Endothelial cell of umbilical vein (primary cell): ENCODE data around the gene FLACC1. TPM values are rescaled to one million over a fixed set of nuclear protein-coding genes. Genes with fewer than 3 reads are reported as not detected.
A peak's percentile ranks its signal among the peaks of the same experiment; 100 is the strongest.

Experiments
- BruUV-seq: library from RNA; stranded (reverse); fragments of 400-500 nt; replicated peaks from 2 replicates; lab custom pipeline; 2021; lab: Mats Ljungman, UMichigan
- CTCF ChIA-PET: fragments of 300-600, 350-600 bp; sonication (Branson Sonifier 250); formaldehyde crosslinking; loops from one replicate; lab custom pipeline; 2021; ENCODE audit warnings: antibody characterized with exemption, inconsistent platforms; lab: Charles Lee
- POLR2A ChIA-PET: fragments of 300-600, 350-600 bp; sonication (Branson Sonifier 250); formaldehyde crosslinking; loops from one replicate; lab custom pipeline; 2021; ENCODE audit warnings: antibody characterized with exemption, inconsistent platforms; lab: Charles Lee
- DNase-seq: peaks from one replicate; pipeline ENCODE4 v3.0.0-alpha.2; 2011; ENCODE audit warnings: low read depth, low spot score
- FAIRE-seq: peaks from 2 replicates; lab custom pipeline; 2011; peaks lifted over from hg19 to GRCh38; lab: Jason Lieb, UNC
- H2AFZ ChIP-seq: 2 replicates; pipeline ENCODE4 v1.6.0; 2012; ENCODE audit warnings: low read depth, low read length, control low read depth, inconsistent platforms
- H3K27ac ChIP-seq: 2 replicates; pipeline ENCODE4 v1.5.1; 2011; ENCODE audit warnings: low read depth, mild to moderate bottlenecking, control low read depth, low read length, moderate library complexity; ENCODE audit not compliant: insufficient read depth
- H3K27me3 ChIP-seq, 2 experiments: 2 replicates each; pipeline versions ENCODE4 v1.6.0 to v1.6.1; 2011; ENCODE audit warnings: low read length in 2 of 2, mixed read lengths in 1 of 2; ENCODE audit not compliant: control insufficient read depth in 2 of 2, insufficient read depth in 2 of 2
- H3K36me3 ChIP-seq, 2 experiments: 2 replicates in 1 of 2; 3 replicates in 1 of 2; pipeline ENCODE4 v1.5.1; 2011; ENCODE audit warnings: low read length in 2 of 2, mild to moderate bottlenecking in 1 of 2, moderate library complexity in 1 of 2; ENCODE audit not compliant: control insufficient read depth in 2 of 2, insufficient read depth in 2 of 2; ENCODE audit errors: extremely low read depth in 1 of 2
- H3K4me1 ChIP-seq: 3 replicates; pipeline ENCODE4 v1.5.1; 2011; ENCODE audit warnings: mild to moderate bottlenecking, low read length; ENCODE audit not compliant: control insufficient read depth, insufficient read depth; ENCODE audit errors: extremely low read depth
- H3K4me2 ChIP-seq: 2 replicates; pipeline ENCODE4 v1.6.1; 2011; ENCODE audit warnings: low read length, control low read depth, mixed read lengths; ENCODE audit not compliant: insufficient read depth
- H3K4me3 ChIP-seq, 3 experiments: fragments of 200-600 bp in 1 of 3; sonication (generic), shearing (Covaris generic) in 1 of 3; replicated peaks in 1 of 3; 2 replicates each; pipeline ENCODE4 v1.5.1; 2011 to 2016; ENCODE audit warnings: control low read depth in 3 of 3, low read length in 3 of 3, mild to moderate bottlenecking in 2 of 3, inconsistent platforms in 1 of 3, low read depth in 1 of 3, moderate library complexity in 1 of 3; ENCODE audit not compliant: insufficient read depth in 1 of 3
- H3K79me2 ChIP-seq: 2 replicates; pipeline ENCODE4 v1.6.0; 2012; ENCODE audit warnings: low read length, inconsistent platforms; ENCODE audit not compliant: control insufficient read depth, insufficient read depth
- H3K9ac ChIP-seq: replicated peaks from 2 replicates; pipeline ENCODE3; 2011; ENCODE audit warnings: low read length, control low read depth; ENCODE audit not compliant: insufficient read depth; ENCODE audit errors: extremely low read depth
- H3K9me1 ChIP-seq: replicated peaks from 3 replicates; pipeline ENCODE4 v1.6.0; 2011; ENCODE audit warnings: mild to moderate bottlenecking, low read length; ENCODE audit not compliant: control insufficient read depth, insufficient read depth; ENCODE audit errors: extremely low read depth
- H3K9me3 ChIP-seq: replicated peaks from 2 replicates; pipeline ENCODE4 v1.5.1; 2012; ENCODE audit warnings: low read length, inconsistent platforms; ENCODE audit not compliant: control insufficient read depth, insufficient read depth
- H4K20me1 ChIP-seq: replicated peaks from 2 replicates; pipeline ENCODE3; 2011; ENCODE audit warnings: mild to moderate bottlenecking, low read length; ENCODE audit not compliant: control insufficient read depth, insufficient read depth; ENCODE audit errors: extremely low read depth
- CTCF ChIP-seq, 2 donors: IDR thresholded peaks; 1 replicate in 1 of 2; 2 replicates in 1 of 2; pipeline ENCODE4 v1.5.1; 2011; ENCODE audit warnings: low read length in 2 of 2, mild to moderate bottlenecking in 2 of 2, moderate library complexity in 2 of 2, control low read depth in 1 of 2, inconsistent platforms in 1 of 2, low read depth in 1 of 2; ENCODE audit not compliant: insufficient read depth in 1 of 2; ENCODE audit errors: extremely low read depth in 1 of 2
- EZH2 ChIP-seq: IDR thresholded peaks from 2 replicates; pipeline ENCODE4 v1.6.1; 2012; ENCODE audit warnings: borderline replicate concordance, low read depth, mild to moderate bottlenecking, moderate library complexity, low read length, inconsistent platforms; ENCODE audit not compliant: severe bottlenecking
- FOS ChIP-seq: IDR thresholded peaks from 2 replicates; pipeline ENCODE4 v1.6.1; 2011; ENCODE audit warnings: mild to moderate bottlenecking, low read length, moderate library complexity, borderline replicate concordance; ENCODE audit not compliant: insufficient read depth
- GATA2 ChIP-seq: IDR thresholded peaks from 2 replicates; pipeline ENCODE4 v1.7.0; 2011; ENCODE audit warnings: low read depth, mild to moderate bottlenecking, moderate library complexity, mixed read lengths, low read length; ENCODE audit not compliant: insufficient read length, insufficient read depth
- MAX ChIP-seq: IDR thresholded peaks from 2 replicates; pipeline ENCODE4 v1.6.1; 2011; ENCODE audit not compliant: insufficient read depth, insufficient read length
- MYC ChIP-seq: IDR thresholded peaks from one replicate; pipeline ENCODE4 v1.6.1; 2011; ENCODE audit warnings: mild to moderate bottlenecking, low read depth, low read length
- POLR2A ChIP-seq: IDR thresholded peaks from 2 replicates; pipeline ENCODE4 v1.6.1; 2012; ENCODE audit warnings: low read depth, mild to moderate bottlenecking, control low read depth, low read length
- POLR2AphosphoS5 ChIP-seq: IDR thresholded peaks from 2 replicates; pipeline ENCODE4 v1.6.1; 2012; ENCODE audit warnings: low read depth, mild to moderate bottlenecking, control low read depth, low read length, moderate library complexity; ENCODE audit not compliant: insufficient read depth
- dilution Hi-C: fragments of 300-500 bp; cut with MboI; formaldehyde crosslinking; loops from one replicate; pipeline ENCODE4 v1.15.0; 2019; ENCODE audit warnings: low sequenced_read_pairs; ENCODE audit not compliant: extremely low pct_ligation_motif_present
- intact Hi-C: fragments of 100-400 bp; cut with micrococcal nuclease; formaldehyde crosslinking; loops from one replicate; pipeline ENCODE4 v1.10.0; 2022
- polyA plus RNA-seq, 4 experiments: library from polyadenylated mRNA; depleted of rRNA in 3 of 4; stranded (reverse) in 3 of 4; unstranded in 1 of 4; fragments of >200 nt; gene quantifications; 2 replicates each; pipeline versions ENCODE4 v1.2.1 to v1.2.3, GENCODE V29; 2011 to 2012; ENCODE audit warnings: missing spikeins in 1 of 4
- total RNA-seq: library from RNA; stranded (reverse); gene quantifications from 2 replicates; pipeline ENCODE4 v1.2.3, GENCODE V29; 2021

FLACC1 gene
- total and polyA plus RNA-seq, 2 donors (not counting 3 experiments of a cell fraction or from before 2014, with no cell fraction given) = 0.11 to 1.4 TPM

GRCh38 chr2:201246280-201246679 lies 110.9 kb downstream of the FLACC1 start:
- DNase-seq = no peak
- Histone ChIP-seq H3K79me2 (no peaks in the 10 kb centered on the region), H3K4me2 (no peak overlapping the region), H3K27ac (no peak overlapping the region), H4K20me1 (no peaks in the 10 kb centered on the region), H3K9ac (no peak overlapping the region), H2AFZ (no peak overlapping the region), H3K27me3 (peaks cover 0 to 4% of the 10 kb centered on the region in 2 experiments), H3K9me1 (no peaks in the 10 kb centered on the region), H3K36me3 (no peaks in the 10 kb centered on the region), H3K9me3 (no peaks in the 10 kb centered on the region), H3K4me1 (no peaks in the 10 kb centered on the region), H3K4me3 (no peak overlapping the region)
- intact Hi-C loops = no loop called here
- POLR2A ChIA-PET = no interaction called here
- CTCF ChIA-PET = interaction anchor here (0.7 kb wide), 1 partner anchor 176 kb away, joined by 4 read pairs; no protein-coding TSS in a partner anchor
- no peak for TF ChIP-seq POLR2AphosphoS5
- no peak for TF ChIP-seq POLR2A
- no peak for TF ChIP-seq MAX
- TF ChIP-seq GATA2 = no peak
- TF ChIP-seq CTCF (IDR thresholded peaks at IDR 0.05; ENCODE audit: extremely low read depth in 1 of 2, insufficient read depth in 1 of 2, low read depth in 1 of 2, low read length in 2 of 2) = no peak
- TF ChIP-seq FOS = no peak
- TF ChIP-seq MYC = no peak
- no peak for TF ChIP-seq EZH2
- peak; percentile 33 for FAIRE-seq
- dilution Hi-C loops = no loop called here
- BruUV-seq = no TSS peak
